HG02588 (cell line): ENCODE data around the gene AP2A2.
A peak's percentile ranks its signal among the peaks of the same experiment; 100 is the strongest.

Experiments used
- ATAC-seq: cut with Tn5 transposase; IDR thresholded peaks from one replicate; pipeline ENCODE4 v1.9.1; 2021; ENCODE audit warnings: mild to moderate bottlenecking, moderate library complexity; ENCODE audit not compliant: unreplicated experiment

AP2A2 gene

GRCh38 chr11:923691-924405 is 1.8 kb upstream of the AP2A2 start:
- no peak for ATAC-seq

- no peak for ATAC-seq
These were observed 1.1 kb upstream of the AP2A2 start for GRCh38 chr11:924406-925157.

GRCh38 chr11:925158-925495 is 543 bp upstream of the AP2A2 start:
- peak; percentile 5 for ATAC-seq

- no peak for ATAC-seq
These were observed 759 bp downstream of the AP2A2 start for GRCh38 chr11:926341-926916.

- no peak for ATAC-seq
These were observed 2.2 kb downstream of the AP2A2 start for GRCh38 chr11:927871-928270.

GRCh38 chr11:928786-929185 is 3.1 kb downstream of the AP2A2 start:
- ATAC-seq, result no peak

- no peak for ATAC-seq
These were observed 3.7 kb downstream of the AP2A2 start for GRCh38 chr11:929405-929804.

- ATAC-seq, result no peak
These were observed 5.7 kb downstream of the AP2A2 start for GRCh38 chr11:931385-931784.

- no peak for ATAC-seq
These were observed 6.8 kb downstream of the AP2A2 start for GRCh38 chr11:932435-932834.

- ATAC-seq, result no peak
These were observed 7.6 kb downstream of the AP2A2 start for GRCh38 chr11:933142-933851.

GRCh38 chr11:933936-934335 is 8.3 kb downstream of the AP2A2 start:
- no peak for ATAC-seq

GRCh38 chr11:934527-934926 is 8.9 kb downstream of the AP2A2 start:
- no peak for ATAC-seq

- ATAC-seq, result no peak
These were observed 10.5 kb downstream of the AP2A2 start for GRCh38 chr11:936199-936598.

- ATAC-seq, result no peak
These were observed 12.2 kb downstream of the AP2A2 start for GRCh38 chr11:937841-938261.

- no peak for ATAC-seq
These were observed 14.9 kb downstream of the AP2A2 start for GRCh38 chr11:940496-941135.

- no peak for ATAC-seq
These were observed 17.2 kb downstream of the AP2A2 start for GRCh38 chr11:942823-943222.

GRCh38 chr11:944711-945470 is 19.2 kb downstream of the AP2A2 start:
- no peak for ATAC-seq

- no peak for ATAC-seq
These were observed 20.3 kb downstream of the AP2A2 start for GRCh38 chr11:945986-946385.

GRCh38 chr11:947744-948143 is 22.1 kb downstream of the AP2A2 start:
- no peak for ATAC-seq

- no peak for ATAC-seq
These were observed 25.8 kb downstream of the AP2A2 start for GRCh38 chr11:951507-951906.
